HL-60 (cell line): ENCODE results near the gene SSX2IP.
A peak's percentile ranks its signal among the peaks of the same experiment; 100 is the strongest.

Experiments used
- DNase-seq, 2 experiments: peaks; one replicate each; pipeline ENCODE4 v3.0.0-alpha.2; 2010 to 2020; ENCODE audit warnings: low read depth in 1 of 2, low spot score in 1 of 2
- H3K27ac ChIP-seq: fragments of 250-450 bp; sonication (Bioruptor Pico); replicated peaks from 2 replicates; pipeline ENCODE4 v1.5.1; 2020; ENCODE audit warnings: mild to moderate bottlenecking, moderate library complexity
- H3K27me3 ChIP-seq: fragments of 250-450 bp; sonication (Bioruptor Pico); 2 replicates; pipeline ENCODE4 v1.5.1; 2021; ENCODE audit warnings: mild to moderate bottlenecking, moderate library complexity; ENCODE audit not compliant: insufficient read depth, poor library complexity, severe bottlenecking
- H3K4me3 ChIP-seq: replicated peaks from 2 replicates; pipeline ENCODE4 v1.5.1; 2011; ENCODE audit warnings: mild to moderate bottlenecking, control low read depth, low read length; ENCODE audit not compliant: insufficient read depth
- GABPA ChIP-seq: IDR thresholded peaks from 2 replicates; pipeline ENCODE4 v1.6.1; 2012; ENCODE audit warnings: low read depth
- POLR2AphosphoS5 ChIP-seq: IDR thresholded peaks from 2 replicates; pipeline ENCODE4 v1.6.1; 2012; ENCODE audit warnings: low read depth
- SPI1 ChIP-seq: IDR thresholded peaks from 2 replicates; pipeline ENCODE4 v1.6.1; 2012; ENCODE audit warnings: low read depth, mild to moderate bottlenecking, borderline replicate concordance
- TF ChIP-seq, protein P1 (sequence below): IDR thresholded peaks from 2 replicates; pipeline ENCODE4 v1.6.1; 2012; ENCODE audit warnings: low read depth; ENCODE audit not compliant: insufficient replicate concordance
- TF ChIP-seq, protein P2 (sequence below): IDR thresholded peaks from one replicate; pipeline ENCODE4 v1.5.1; 2011; ENCODE audit warnings: low read length, control low read depth, inconsistent platforms; ENCODE audit not compliant: insufficient read depth

Gene SSX2IP

DNA sequence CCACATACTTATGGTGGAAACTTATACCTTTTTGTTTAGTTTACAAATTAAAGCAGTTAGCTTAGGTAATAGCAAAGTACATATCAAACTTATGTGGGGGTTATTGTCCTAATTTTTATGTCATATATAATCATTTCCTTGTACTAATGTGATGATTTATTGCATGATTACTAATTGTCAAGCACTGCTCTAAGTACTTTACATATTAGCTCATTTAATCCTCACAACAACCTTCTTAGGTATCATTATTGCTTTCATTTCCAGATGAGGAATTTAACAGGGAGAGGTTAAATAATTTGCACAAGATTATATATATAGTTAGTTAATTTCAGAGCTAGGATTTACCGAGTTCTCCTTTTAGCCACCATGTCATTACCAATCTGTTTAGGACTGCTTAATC lies 11.9 kb upstream of the SSX2IP start:
- TF ChIP-seq SPI1: no peak
- TF ChIP-seq, protein P1, sequence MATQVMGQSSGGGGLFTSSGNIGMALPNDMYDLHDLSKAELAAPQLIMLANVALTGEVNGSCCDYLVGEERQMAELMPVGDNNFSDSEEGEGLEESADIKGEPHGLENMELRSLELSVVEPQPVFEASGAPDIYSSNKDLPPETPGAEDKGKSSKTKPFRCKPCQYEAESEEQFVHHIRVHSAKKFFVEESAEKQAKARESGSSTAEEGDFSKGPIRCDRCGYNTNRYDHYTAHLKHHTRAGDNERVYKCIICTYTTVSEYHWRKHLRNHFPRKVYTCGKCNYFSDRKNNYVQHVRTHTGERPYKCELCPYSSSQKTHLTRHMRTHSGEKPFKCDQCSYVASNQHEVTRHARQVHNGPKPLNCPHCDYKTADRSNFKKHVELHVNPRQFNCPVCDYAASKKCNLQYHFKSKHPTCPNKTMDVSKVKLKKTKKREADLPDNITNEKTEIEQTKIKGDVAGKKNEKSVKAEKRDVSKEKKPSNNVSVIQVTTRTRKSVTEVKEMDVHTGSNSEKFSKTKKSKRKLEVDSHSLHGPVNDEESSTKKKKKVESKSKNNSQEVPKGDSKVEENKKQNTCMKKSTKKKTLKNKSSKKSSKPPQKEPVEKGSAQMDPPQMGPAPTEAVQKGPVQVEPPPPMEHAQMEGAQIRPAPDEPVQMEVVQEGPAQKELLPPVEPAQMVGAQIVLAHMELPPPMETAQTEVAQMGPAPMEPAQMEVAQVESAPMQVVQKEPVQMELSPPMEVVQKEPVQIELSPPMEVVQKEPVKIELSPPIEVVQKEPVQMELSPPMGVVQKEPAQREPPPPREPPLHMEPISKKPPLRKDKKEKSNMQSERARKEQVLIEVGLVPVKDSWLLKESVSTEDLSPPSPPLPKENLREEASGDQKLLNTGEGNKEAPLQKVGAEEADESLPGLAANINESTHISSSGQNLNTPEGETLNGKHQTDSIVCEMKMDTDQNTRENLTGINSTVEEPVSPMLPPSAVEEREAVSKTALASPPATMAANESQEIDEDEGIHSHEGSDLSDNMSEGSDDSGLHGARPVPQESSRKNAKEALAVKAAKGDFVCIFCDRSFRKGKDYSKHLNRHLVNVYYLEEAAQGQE: no peak
- Histone ChIP-seq H3K4me3 (no peak overlapping the region), H3K27me3 (no peaks in the 10 kb centered on the region), H3K27ac (no peak overlapping the region)
- no peak for DNase-seq

DNA sequence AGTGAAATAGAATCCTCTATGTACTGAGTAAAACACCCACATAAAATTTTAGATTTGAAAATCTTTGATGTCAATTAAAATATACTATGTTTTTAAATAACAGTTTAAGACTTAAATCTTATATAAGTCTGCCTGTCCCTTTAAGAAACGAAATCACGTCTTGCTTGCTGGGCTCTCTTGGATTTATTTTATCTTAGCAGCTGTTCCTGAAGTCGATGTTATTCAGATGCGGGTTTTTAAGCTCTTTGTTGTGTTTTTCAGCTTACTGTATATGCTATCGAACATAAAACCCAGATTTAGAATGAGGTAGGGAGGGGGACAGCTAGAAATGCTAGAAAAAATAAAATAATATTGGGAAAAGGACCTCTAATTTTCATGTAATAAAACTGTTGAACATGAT lies 11.1 kb upstream of the SSX2IP start:
- Histone ChIP-seq H3K27me3 (no peaks in the 10 kb centered on the region), H3K4me3 (no peak overlapping the region), H3K27ac (no peak overlapping the region)
- TF ChIP-seq POLR2AphosphoS5 (no peak), SPI1 (no peak), GABPA (no peak)
- TF ChIP-seq, protein P2, sequence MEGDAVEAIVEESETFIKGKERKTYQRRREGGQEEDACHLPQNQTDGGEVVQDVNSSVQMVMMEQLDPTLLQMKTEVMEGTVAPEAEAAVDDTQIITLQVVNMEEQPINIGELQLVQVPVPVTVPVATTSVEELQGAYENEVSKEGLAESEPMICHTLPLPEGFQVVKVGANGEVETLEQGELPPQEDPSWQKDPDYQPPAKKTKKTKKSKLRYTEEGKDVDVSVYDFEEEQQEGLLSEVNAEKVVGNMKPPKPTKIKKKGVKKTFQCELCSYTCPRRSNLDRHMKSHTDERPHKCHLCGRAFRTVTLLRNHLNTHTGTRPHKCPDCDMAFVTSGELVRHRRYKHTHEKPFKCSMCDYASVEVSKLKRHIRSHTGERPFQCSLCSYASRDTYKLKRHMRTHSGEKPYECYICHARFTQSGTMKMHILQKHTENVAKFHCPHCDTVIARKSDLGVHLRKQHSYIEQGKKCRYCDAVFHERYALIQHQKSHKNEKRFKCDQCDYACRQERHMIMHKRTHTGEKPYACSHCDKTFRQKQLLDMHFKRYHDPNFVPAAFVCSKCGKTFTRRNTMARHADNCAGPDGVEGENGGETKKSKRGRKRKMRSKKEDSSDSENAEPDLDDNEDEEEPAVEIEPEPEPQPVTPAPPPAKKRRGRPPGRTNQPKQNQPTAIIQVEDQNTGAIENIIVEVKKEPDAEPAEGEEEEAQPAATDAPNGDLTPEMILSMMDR: no peak
- TF ChIP-seq, protein P1: no peak
- no peak for DNase-seq

DNA sequence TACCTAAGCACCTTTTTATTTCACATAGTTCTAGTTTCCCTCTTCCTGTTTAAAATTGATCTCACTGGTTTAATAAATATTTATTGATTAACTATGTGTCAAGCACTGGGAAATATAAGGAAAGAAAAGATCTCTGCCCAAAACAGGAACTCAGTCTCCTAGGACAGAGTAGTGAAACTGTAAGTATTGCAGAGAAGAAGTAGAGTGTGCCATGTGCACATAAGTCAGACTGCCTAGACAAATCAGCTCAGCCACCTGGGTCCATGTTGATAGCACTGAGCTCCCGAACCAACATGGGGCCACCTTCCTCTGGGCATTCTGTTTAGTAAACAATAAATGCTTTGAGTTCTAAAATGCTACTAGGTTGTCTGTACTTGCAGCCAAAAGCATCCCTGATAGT lies 9.8 kb upstream of the SSX2IP start:
- no peaks in the 10 kb centered on the region for H3K27me3 ChIP-seq
- H3K27ac ChIP-seq: no peak overlapping the region
- no peak overlapping the region for H3K4me3 ChIP-seq
- TF ChIP-seq POLR2AphosphoS5 (no peak), SPI1 (peak; percentile 84)
- peak in 1 of 2 experiments; percentile 32 for DNase-seq

DNA sequence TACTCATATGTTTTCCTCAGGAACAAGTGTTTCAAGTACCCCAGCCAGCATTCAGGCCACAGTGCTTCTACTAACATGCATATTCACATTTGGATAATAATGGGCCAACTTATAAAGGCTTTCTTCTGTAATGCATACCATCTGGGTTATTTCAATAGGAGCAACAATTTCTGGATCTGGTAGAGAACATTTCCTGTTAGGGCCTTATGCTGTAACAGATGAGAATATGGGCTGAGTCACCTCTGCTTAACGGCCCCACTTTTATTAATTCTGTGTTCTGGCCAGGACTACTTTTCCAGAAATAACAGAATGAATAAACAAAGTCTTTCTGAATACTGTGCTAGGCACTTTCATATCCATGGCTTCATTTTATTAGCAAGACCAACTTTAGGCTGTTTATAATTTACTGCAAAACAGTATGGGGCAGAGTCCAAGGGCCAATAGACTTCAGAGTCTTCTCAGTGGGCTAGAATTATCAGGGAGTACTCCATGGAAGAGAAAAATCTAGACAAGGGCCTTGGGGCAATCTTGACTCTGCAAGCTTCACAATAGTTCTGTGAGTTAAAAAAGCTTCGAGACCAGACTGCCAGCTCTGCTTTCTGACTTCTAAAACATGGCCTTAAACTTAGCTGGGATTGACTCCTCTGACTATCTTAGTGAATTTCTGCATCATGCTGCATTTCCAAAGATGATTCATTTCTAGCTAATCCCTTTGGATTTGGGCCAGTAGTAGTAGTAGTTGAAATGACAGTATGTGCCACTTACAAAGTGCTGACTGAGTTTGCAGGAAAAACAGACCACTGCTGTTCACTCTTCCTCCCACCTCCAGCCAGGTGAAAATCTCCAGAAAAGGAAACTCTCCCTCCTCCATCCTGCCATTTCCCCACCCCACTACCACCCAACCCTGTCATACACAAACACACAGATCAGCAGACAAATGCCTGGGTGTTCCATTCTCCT lies 8.2 kb upstream of the SSX2IP start:
- DNase-seq: no peak

DNA sequence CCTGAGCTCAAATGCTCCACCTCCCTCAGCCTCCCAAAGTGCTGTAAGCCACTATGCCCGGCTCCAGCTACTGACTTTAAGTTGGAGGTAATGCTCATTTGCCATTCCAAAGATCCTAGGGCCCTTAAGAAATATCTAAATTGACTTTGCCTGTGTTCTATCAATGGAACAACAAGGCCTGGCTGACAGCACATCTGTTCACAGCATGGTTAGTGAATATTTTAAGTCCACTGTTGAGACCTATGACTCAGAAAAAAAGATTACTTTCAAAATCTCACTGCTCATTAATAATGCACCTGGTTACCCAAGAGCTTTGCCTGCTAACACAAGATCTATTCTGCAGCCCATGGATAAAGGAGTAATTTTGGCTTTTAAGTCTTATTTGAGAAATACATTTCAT lies 3.5 kb upstream of the SSX2IP start:
- Histone ChIP-seq H3K27me3 (no peaks in the 10 kb centered on the region), H3K4me3 (no peak overlapping the region), H3K27ac (no peak overlapping the region)
- DNase-seq: no peak
- TF ChIP-seq SPI1 (no peak), POLR2AphosphoS5 (no peak), GABPA (no peak)
- TF ChIP-seq, protein P1: no peak
- TF ChIP-seq, protein P2: no peak

More for the DNA sequence above, 8.2 kb upstream of the SSX2IP start:
- Histone ChIP-seq H3K27me3 (no peaks in the 10 kb centered on the region), H3K27ac (no peak overlapping the region), H3K4me3 (no peak overlapping the region)
- TF ChIP-seq POLR2AphosphoS5: no peak
